HG03575 (cell line): ENCODE data around the gene ITGB1.
"Not testable (repeated sequence)": the region's sequence is repeated elsewhere in the genome, so short reads cannot be mapped to it uniquely, and the experiment has no call there.

ENCODE experiments used
- ATAC-seq: cut with Tn5 transposase; IDR thresholded peaks from one replicate; pipeline ENCODE4 v1.9.1; 2021; ENCODE audit not compliant: unreplicated experiment, insufficient number of reproducible peaks, low FRiP score; ENCODE audit errors: extremely low read depth

ITGB1 gene

GRCh38 chr10:32901815-32902214, 56.2 kb downstream of the ITGB1 start:
- ATAC-seq, result no peak

- ATAC-seq, result not testable (repeated sequence)
Observed at GRCh38 chr10:32895200-32895968, 62.6 kb downstream of the ITGB1 start.

DNA sequence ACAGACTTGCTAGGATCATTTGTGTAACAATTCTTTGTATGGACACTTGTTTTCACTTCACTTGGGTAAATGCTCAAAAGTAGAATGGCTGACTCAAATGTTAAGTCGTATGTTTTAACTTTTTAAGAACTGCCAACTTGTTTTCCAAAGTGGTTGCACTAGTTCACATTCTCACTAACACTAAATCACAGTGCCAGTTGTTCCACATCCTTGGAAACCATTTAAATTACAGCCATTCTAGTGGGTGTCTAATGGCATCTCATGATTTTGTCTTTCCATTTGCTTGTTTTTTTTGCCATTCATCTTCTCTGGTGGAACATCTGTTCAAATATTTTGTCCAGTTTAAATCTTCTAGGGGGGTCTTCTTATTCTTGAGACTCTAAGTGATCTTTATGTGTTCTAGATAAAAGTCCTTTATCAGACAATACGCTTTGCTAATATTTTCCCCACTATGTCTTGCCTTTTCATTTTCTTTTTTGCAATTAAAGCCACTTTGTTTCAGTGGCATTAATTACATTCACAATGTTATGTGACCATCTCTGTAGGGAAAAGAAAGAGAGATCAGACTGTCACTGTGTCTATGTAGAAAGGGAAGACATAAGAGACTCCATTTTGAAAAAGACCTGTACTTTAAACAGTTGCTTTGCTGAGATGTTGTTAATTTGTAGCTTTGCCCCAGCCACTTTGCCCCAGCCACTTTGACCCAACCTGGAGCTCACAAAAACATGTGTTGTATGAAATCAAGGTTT, 63.9 kb downstream of the ITGB1 start:
- ATAC-seq, result no peak

DNA sequence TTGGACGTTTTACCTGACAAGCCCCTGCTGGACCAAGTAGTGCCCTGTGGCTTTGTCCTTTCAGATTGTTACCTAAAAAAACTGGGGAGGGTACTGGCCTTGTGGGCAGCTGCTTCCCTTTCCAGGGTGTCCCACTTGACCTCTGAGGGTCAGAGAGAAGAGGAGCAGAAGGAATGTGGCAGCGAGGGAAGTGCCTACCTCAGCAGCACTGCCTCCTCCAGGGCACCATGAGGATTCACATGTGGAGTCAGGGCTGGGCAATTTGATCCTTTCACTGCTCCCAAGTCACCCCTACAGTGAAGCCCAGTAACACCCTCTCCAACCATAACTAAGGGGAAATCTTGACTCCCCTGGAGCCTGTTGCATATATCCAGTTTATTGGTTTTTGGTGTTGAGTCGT, 64.6 kb downstream of the ITGB1 start:
- ATAC-seq, result no peak

- ATAC-seq, result no peak
Observed at GRCh38 chr10:32891261-32891660, 66.8 kb downstream of the ITGB1 start.

- ATAC-seq, result no peak
Observed at GRCh38 chr10:32890444-32890843, 67.6 kb downstream of the ITGB1 start.

DNA sequence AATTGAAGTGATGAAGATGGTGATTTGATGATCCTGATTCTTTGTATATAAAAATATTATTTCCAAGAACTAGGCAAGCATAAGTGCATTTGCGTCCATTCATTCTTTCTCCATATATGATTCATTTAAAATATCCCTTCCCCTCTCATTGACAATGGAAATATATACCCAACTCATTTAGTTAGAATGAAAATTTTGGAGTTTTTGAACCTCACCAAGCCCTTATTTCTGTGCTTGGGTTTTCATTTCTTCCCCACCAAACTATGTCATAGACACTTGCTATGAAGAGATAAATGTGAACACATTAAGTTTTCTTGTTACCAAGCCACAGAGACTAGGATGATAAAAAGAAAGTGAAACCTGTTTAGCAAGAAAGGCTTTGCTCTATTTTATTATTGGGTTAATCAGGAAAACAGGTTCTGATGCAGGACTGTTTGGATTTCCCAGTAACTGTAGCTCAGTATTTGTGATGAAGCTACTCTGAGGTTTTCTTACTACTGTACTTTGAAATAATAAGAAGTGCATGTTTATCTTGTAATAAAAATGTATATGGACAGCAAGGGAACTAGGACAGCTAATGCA, 68.3 kb downstream of the ITGB1 start:
- ATAC-seq, result no peak

DNA sequence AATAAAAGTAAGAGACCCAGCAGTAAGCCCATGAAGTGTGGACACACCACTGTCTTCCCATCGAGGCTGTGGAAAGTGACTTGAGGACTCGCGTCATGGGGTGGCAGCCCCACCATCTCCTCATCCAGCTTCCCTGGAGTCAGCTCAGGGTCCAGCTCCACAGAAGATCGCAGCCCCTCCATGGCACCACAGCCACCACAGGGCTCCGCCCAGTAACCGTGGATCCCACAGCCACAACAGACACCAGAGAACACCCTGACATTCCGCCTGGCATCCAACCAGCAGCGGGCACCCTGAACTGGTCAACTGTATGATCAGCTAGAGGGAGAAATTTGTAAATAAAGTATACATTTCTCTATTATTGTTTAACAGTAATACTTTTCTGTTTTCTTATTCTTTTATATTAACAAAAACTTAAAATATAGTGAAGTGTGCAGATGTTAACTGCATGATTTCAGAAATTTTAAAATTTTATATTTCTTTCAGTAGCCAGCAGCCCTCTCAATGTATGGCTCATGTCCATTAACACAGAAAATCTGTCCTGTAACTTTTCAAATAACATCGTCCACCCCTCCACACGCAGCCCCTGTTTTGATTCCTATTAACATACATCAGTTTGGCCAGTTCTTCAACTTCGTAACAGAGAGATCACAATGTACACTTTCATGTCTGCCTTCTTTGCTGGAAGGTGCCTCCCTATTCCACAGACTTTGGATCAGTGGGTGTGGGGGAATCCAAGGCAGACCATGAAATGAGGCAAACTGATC, 69.7 kb downstream of the ITGB1 start:
- no peak for ATAC-seq

DNA sequence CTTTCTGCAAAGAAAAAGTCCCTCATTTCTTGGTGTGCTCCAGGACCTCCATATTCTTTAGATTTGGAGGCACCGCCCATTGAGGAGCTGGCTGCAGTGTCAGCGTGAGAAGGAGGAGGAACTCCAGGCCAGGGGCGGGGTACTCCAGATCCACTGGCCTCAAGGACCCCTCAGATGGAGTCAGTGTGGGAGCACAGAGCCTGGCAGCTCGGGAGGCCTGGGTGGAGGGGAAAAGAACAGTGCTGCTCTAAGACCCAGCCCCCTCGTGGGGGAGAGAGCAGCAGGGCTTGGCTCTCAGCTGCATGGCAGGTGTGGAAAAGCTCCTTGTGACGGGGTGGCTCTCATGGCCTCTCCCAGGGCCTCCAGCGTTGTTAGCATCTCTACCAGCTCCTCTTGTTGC, 70.5 kb downstream of the ITGB1 start:
- ATAC-seq, result no peak

DNA sequence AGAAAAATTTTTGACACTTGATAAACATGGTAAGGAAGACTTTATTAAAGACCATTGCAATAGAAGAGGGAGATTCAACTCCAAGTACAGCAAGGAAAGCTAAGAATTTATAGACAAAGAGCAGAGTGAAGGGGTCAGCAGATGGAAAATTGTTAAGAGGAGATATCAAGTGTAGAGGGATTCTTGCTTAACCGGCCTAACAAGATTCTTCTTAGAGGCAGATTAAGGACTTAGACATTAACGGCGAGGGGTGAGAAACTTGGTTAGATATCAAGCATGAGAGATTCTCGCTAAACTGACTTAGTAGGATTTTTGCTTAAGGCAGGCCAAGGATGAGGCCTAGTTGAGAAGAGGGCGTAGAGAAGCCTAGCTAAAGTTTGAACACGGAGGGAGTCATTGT, 76.0 kb downstream of the ITGB1 start:
- no peak for ATAC-seq

DNA sequence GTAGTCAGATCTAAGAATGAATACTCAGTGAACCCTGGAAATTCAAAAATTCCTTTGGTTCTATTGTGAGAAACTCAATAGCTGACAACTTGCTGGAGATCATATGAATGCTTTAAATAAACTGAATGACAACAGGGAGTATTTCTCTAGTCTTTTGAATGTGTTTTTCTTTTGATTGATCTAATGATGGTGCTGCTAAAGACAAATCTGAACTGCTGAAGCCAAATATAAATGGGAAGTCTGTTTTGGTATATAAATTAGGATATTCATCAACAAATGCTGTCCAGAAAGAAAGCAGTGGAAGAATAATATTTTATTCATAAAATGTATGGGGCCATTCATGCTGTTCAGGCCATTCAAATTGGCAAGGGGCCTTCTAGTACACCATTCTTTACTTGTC, 79.4 kb downstream of the ITGB1 start:
- ATAC-seq, result no peak

- ATAC-seq, result no peak
Observed at GRCh38 chr10:32877915-32878314, 80.1 kb downstream of the ITGB1 start.

- ATAC-seq, result no peak
Observed at GRCh38 chr10:32865170-32865569, 92.9 kb downstream of the ITGB1 start.

GRCh38 chr10:32854435-32854834, 103.6 kb downstream of the ITGB1 start:
- ATAC-seq, result no peak

GRCh38 chr10:32851301-32851700, 106.7 kb downstream of the ITGB1 start:
- no peak for ATAC-seq
